GM19324 (cell line): Measurements from ENCODE around the gene PXK.

Source experiments
- ATAC-seq: cut with Tn5 transposase; IDR thresholded peaks from one replicate; pipeline ENCODE4 v1.9.1; 2021; ENCODE audit warnings: mild to moderate bottlenecking, moderate library complexity; ENCODE audit not compliant: unreplicated experiment, low FRiP score

PXK gene

DNA sequence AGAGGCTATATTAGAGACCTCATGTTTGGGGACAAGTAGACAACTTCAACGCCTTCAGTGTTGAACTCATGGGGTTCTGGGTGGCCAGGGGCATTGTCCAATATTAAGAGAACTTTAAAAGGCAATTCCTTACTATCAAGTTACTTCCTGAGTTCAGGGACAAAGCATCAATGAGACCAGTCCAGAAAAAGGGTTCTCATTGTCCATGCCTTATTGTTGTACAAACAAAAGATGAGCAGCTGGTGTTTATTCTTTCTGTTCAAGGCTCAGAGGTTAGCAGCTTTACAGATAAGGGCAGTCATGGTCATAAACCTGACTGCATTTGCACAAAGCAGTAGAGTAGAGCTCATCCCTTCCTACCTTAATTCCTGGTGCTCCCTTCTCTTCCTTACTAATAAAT is 119.5 kb downstream of the PXK start:
- no peak for ATAC-seq

DNA sequence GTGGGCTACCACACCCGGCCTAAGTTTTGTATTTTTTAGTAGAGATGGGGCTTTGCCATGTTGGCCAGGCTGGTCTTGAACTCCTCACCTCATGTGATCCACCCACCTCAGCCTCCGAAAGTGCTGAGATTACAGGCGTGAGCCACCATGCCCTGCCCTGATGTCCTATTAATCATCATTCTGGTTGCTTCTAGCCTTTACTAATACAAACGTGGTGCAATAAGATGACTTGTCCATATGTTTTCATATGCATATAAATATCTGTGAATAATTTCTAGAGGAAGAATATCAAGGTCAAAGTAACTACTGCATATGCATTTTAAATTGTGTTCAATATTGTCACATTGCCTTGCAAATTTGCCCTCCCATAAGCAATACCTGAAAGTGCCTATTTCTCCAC is 126.5 kb downstream of the PXK start:
- no peak for ATAC-seq

DNA sequence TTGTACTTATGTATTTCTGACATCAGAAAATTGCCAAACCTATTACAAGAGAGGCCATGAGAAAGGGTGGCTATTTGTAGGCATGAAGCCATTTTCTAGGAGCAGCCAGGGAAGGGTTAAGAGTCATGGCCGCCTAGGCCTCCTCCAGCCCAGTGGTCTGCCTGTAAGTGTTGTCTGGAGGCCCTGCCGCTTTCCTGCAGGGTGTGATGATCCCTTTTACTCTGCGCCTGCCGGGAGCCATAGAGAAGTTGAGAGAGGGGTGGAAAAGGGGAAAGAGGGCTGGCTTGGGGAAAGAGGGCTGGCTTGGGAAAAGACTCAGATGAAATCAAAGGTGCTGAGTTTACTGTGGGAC is 130.1 kb downstream of the PXK start:
- no peak for ATAC-seq

DNA sequence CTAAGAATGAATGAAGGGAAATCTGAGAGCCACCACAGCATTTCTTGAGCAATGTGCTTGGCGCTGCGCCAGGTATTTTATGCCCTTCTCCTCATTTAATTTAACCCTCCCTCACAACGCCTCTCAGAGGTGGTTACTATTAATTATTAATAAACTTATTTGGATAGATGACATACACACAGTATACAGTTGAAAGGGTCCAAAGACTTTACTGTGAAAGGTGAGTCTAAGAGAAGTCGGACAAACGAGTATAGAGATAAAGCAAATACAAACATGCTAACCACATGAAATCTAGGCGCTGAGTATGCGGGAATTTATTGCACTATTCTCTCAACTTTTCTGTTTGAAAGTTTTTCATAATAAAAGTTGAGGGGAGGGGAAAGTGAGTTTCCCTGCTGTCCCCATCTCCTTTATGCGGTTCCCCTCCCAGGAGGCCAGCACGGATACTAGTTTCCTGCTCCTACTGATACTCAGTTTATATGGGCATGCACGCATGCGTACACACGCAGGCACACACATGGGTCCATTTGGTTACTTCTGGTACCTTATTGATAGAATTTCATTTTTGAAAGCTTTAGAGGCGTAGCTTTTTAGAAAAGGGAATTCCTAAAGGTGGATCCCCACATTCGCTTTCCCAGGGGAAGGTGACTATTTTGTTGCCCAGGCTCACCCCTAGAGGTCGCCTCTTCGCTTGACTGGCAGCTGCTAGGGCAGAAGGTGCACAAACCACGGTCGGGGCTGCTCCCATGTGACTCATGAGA is 130.7 kb downstream of the PXK start:
- ATAC-seq: peak; percentile 48

DNA sequence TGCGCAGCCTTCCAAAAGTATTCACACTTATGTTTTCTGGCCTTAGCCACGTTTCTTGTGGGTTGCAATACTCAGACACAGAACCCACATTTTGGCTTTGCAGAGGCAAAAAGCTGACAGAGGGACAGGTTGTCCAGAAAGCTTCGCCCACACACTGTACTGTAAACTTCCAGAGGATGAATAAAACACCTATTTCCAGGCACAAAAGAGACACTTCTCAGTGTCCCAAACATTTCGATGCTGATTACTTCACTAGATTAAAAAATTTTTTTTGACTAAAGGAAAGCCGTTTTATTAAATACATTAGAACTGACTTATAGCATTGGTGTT is 131.2 kb downstream of the PXK start:
- no peak for ATAC-seq

DNA sequence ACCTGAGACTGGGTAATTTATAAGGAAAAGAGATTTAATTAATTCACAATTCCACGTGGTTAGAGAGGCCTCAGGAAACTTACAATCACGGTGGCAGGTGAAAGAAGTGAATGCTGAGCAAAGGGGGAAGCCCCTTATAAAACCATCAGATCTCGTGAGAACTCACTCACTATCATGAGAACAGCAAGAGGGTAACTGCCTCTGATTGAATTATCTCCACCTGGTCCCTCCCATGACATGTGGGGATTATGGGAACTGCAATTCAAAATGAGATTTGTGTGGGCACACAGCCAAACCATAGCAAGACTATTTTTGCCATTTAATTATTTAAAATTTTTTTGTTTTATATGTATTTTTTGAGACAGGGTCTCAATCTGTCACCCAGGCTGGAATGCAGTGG is 132.2 kb downstream of the PXK start:
- ATAC-seq: no peak

DNA sequence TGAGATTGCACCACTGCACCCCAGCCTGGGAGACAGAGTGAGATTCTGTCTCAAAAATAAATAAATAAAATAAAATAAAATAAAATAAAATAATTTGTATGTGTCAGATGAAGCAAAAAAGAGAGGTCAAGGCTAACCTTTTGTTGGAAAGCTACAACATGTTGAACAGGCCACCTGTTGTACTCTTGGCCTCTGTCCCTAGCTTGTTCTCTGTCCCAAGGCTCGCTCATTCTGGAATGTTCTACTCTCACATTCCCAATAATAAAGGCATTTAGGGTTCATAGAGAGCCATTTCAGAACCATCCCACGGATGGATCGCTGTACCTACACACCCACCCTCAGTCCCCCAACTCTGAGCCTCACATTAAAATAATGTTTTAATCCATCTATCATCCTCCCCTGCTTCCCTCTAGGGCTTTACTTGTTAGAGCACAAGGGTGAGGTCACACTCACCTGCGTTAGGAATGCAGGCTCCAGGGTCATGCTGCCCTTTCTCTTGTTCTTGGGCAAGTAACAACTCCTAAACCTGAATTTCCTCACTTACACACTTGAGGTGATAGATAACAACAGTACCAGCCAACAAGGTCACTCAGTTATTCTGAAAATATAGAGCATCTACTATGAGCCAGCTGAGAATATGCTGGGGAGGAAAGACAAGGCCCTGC is 134.3 kb downstream of the PXK start:
- ATAC-seq: no peak

DNA sequence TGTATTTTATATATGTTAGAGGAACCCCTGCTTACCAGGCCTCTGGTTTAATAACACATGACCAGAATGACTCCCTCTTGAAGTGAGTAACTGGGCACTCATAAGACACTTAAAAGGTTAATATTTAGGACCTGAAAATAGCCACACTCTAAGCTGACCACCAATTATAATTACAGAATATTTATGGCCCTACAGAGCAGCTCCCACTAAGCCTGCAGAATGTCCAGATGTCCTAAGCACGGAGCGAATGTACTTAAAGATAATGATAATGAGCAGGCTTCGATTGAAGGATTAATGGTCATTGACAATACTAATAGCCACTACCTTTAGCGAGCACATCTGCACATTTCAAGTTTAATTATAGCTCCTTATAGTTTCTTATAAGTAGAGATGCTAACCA is 136.4 kb downstream of the PXK start:
- ATAC-seq: no peak

DNA sequence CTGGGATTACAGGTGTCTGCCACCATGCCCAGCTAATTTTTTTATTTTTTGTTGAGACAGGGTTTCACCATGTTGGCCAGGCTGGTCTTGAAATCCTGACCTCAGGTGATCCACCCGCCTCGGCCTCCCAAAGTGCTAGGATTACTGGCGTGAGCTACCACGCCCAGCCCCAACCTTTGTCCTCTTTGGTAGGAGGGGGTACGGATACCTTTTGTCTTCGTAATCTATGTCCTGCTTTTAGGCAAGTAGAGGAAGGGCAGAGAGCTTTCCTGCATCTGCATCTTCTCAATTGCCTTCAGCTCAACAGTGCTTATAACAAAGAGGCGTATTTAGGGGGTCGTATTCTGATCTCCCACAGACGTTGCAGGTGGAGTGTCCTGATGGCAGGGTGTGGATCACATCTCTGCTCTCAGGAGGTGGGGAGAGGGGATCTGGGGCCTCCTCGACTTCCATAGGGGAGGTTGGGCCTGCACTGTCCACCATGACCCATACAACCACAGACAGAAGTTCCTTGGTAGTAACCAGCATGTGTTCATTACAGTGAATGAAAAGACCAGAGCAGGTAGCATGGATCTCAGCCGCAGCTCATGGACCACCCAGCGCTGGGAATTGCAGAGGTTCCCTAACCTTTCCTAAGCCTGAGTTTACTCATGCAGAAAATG is 137.8 kb downstream of the PXK start:
- no peak for ATAC-seq

DNA sequence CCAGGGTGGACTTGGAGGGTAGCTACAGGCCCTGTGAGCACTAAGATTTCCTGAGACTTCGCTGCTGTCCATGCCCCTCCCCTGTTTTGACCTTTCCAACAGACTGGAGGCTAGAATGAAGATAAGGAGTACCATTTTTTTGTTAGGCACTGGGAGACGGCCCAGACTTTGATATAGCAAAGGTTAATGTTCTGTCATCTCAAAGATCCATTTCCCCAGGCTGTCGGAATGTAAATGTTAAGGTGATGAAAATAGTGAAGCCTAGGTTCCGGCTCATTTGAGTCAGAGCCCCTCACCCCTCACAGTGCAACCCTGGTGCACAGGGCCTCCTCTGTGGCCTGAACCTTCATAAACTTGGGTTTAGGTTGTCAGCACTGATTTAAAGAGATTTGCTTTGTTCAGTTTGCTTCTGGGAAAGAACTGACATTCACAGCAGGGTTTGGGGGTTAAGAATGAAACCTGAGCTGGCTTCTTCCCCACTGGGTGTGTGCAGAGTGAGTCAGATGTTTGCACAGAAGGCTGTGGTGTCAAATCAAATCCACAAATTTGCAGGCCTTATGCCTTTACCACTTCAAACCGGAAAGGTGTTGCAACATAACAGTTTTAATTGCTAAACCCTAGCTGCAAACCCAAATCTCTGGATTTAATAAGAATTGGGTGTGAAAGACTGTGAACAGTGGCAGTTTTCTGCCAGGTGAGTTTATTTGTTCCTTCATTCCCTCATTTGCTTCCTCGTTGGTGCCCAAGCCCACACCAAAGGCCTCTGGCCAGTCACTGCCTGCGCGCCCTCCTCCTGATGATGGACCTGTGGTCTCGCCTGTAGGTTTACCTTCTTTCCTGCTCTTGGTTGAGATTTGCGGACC is 138.6 kb downstream of the PXK start:
- no peak for ATAC-seq

DNA sequence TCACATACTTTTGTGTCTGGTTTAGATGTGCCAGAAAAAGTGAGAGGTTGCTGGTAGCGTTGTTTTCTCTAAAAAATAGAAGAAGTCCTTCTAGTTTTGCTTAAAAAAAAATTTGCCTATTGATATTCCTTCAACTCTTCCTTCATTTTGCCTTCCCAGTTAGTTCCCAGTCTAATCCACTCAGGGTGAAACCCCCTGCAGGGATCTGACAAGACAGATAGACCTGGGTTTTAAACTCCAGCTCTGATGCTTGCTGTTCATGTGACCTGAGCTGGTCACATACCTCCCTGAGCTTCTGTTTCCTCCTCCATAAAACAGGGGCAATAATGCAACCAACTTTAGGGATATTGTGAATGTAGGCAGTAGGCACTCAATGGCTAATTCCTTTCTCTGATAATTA is 140.6 kb downstream of the PXK start:
- no peak for ATAC-seq

DNA sequence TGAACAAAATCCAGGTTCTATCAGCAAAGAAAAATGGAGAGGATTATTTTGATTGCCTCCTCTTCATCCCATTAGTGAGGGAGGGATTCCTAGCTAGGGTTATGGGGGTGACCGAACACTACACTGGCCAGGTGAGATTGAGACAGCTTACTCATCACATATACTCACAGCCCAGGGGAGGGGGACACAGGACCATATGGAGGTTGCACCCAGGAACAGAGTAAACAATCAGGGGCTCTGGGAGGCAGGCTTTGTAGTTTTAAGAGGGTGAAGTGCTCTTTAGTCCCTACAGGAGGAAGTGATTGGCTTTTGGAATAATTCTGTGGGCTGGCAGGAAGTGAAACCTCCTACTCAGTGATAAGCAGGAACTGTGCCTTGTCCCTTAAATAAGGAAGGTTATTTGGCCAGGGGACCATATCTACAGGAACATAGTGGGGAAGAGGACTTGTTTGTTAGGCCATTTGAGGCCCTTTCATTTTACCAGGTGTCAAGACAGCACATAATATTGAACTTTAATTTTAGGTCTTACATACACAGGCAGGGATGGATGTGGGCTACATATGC is 141.7 kb downstream of the PXK start:
- no peak for ATAC-seq

DNA sequence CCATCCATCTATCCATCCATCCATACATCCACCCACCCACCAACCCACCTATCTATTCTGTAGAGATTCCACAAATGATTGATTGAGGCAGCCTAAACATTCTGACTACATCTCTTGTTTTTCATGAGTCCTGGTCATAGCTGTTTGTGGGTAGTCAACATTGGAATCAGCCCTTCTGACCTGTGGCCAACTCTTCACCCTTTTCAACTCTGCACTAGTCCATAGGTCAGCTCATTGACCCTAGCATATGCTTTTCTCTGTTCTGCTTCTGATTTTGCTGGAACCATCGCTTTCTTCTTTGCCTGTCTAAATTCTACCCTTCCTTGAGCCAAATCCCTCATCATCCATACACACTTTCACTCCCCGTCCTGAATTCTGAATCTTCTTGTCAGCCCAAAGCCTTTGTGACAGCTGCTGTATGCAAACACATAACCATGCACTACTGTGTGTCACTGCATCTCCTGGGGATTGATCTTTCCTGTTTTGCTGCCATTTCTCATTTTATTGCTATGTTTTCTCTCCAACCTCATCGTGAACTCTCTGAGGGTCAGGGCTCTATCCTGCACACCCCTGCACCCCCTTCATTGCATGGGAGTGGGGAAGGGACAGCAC is 142.4 kb downstream of the PXK start:
- no peak for ATAC-seq
